GM19328 (cell line): Measurements from ENCODE around the gene FTCD.
"Not testable (repeated sequence)": the region's sequence is repeated elsewhere in the genome, so short reads cannot be mapped to it uniquely, and the experiment has no call there.

ENCODE experiments used
- ATAC-seq: cut with Tn5 transposase; IDR thresholded peaks from one replicate; pipeline ENCODE4 v1.9.1; 2021; ENCODE audit warnings: mild to moderate bottlenecking, moderate library complexity; ENCODE audit not compliant: unreplicated experiment

The FTCD gene

GRCh38 chr21:46154155-46154954, 1.0 kb downstream of the FTCD start:
- ATAC-seq: no peak

- no peak for ATAC-seq
Observed at GRCh38 chr21:46153247-46154154, 1.9 kb downstream of the FTCD start.

DNA sequence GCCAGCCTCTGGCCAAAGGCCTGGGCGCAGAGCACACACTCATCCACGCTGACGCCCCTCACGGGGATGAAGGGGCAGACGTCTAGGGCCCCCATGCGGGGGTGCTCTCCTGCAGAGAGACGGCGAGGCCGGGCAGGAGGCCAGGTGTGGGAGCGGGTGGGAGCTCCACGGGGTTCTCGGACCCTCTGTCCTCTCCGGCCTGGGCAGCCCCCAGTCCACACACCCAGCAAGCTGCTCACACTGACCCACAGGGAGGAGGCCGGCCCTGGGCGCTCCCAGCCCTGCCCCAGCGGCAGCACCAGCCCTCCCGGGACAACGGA, 2.5 kb downstream of the FTCD start:
- ATAC-seq: no peak

DNA sequence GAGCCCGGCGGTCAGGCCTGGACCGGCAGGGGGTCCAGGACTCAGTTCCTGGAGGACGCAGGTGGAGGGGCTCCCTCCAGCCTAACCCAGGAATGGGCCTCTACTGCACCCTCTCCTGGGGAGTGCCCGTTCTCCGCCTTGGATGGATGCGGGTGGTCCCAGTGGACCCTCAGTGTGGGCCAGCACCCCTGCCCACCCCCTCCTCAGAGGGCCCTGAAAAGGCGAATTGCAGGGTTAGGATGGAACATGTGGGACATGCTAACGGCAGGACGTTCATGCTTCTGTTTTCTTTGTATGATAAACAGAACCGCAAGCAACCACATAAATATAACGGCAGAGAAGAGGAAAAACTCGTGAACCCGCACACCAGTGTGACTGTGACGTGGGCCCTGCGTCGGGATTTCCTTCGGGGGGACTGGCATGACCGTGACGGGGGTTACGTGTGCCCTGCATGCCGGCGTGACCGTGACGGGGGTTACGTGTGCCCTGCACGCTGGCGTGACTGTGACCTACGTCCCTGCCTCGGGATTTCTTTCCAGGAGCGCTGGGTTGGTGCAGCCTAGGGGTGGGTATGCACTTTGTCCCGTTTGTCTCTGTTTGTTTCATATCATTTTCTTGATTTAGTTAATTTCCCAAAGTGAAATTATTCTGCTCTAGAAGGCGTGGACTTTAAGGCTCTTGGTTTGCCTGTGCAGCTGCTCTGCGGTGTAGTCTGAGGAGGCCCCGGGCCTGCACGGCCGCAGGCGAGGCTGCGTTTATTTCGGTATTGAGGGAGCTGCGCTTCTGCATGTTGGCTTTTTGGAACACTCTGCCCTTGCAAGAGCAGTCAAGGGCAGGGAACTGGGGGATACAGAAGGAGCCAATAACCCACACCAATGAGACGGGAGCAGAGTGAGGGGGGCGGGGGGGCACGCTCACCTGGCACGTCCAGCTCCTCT, 3.1 kb downstream of the FTCD start:
- no peak for ATAC-seq

DNA sequence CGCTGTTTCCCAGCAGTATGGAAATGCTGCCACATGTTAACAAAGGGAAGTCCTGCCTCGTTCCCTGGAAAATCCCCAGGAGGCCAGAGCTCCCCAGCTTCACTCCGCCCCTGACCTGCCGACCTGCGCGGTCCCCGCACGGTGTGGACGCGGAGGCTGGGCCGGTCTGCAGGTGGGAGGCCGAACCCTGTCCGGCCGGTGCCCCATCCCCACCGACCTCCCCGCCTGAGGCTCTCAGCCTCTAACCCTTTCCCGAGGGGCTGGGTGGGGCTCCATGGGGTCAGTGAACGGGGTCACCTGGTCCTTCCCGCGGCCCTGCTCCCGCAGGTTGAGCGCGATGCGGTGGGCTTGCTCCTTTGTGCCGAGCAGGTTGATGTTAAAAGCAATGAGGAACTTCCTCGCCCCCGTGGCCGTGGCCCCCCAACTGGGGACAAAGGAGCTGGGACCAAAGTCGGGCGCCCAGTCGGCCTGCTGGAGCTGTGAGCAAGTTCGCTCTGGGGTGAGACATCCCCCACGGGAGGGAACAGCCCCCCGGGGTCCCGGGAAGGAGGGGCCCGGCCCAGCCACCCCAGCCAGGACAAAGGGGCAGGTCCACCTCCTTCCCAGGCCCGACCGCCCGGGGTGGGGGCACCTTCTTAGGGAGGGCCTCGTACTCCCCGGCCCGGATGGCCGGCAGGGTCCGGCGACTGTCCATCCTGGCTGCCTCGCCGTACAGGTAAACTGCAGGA, 4.0 kb downstream of the FTCD start:
- no peak for ATAC-seq

GRCh38 chr21:46150491-46151121, 4.8 kb downstream of the FTCD start:
- ATAC-seq: no peak

GRCh38 chr21:46150073-46150472, 5.3 kb downstream of the FTCD start:
- no peak for ATAC-seq

DNA sequence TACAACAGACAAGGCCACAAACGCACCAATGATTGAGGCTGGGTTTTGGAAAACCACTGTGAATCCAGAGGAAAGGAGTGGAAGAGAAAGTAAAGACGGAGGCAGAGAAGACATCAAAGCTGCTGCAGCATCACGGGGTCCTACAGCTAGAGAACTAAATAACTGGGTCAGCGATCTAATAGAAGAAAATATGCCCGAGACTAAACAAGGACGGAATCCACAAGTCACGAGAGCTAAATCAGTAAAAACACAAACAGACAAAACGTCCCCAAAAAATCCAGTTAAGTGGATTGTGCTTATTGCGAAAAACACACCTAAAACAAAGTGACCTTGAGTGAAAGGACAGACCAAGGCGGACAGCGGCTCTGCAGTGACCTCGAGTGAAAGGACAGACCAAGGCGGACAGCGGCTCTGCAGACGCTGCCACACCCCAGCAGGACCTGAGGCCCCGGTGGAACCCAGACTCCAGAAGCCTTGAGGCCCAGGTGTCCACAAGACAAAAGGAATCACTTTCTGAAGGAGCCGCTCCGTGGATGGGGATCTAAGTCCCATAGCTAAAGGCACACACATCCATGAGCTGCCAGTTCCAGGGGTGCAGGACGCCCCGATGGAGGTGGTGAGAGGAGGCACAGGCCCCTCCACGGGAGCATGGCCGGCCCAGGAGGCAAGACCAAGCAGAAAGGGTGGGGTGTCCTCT, 6.0 kb downstream of the FTCD start:
- ATAC-seq: no peak

DNA sequence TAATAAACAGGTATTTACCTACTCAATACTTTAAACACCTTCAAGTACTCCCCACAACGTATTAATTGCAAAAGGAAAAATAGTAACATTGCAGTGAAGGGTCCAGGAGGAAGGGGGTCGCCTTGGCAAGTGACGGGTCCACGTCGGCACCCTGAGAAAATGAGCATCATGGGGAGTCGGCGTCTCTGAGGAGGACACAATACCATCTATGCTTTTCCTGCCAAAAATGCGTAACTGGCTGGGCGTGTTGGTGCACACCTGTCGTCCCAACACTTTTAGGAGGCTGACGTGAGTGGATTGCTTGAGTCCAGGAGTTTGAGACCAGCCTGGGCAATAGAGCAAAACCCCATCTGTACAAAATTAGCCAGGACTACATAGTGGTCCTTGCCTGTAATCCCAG, 7.3 kb downstream of the FTCD start:
- ATAC-seq: no peak

DNA sequence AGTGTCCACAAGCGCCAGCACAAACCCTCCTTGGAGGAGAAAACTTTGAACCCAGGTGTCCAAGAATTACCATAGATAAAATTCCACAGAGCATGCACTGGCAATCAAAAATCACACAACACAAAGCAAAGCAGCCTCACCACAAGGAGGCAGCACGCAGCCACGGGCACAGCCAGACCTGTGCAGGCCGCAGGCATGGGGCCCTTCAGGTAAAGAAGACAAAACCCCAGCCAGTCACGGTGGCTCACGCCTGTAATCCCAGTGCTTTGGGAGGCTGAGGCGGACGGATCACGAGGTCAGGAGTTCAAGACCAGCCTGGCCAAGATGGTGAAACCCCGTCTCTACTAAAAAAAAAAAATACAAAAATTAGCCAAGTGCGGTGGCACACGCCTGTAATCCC, 8.0 kb downstream of the FTCD start:
- not testable (repeated sequence) for ATAC-seq

GRCh38 chr21:46146856-46147255, 8.5 kb downstream of the FTCD start:
- ATAC-seq: no peak

- no peak for ATAC-seq
Observed at GRCh38 chr21:46145840-46146691, 9.3 kb downstream of the FTCD start.

GRCh38 chr21:46145159-46145839, 10.1 kb downstream of the FTCD start:
- no peak for ATAC-seq

DNA sequence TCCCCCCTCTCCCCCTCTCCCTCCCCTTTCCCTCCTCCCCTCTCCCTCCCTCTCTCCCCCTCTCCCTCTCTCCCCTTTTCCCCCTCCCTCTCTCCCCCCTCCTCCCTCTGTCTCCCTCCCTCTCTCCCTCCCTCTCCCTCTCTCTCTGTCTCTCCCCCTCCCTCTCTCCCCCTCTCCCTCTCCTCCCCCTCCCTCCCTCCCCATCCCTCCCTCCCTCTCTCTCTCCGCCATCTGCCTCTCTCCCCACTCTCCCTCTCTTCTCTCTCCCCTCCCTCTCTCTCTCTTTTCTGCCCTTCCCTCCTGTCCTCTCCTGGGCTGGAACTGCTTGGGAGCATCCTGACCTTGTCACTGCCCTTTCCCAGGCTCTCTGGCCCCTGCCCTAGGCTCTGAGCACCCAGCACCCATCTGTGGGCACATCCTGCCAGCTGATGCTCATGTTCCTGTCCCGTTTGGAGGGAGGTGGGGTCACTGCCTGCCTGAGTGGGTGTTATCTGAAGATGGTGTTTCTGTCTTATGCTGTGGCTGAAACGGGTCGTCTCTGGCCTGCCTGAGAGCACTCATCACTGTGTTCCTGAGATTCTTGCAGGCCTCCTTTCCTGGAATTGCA, 10.8 kb downstream of the FTCD start:
- ATAC-seq: no peak

GRCh38 chr21:46142582-46143473, 12.6 kb downstream of the FTCD start:
- ATAC-seq: no peak

DNA sequence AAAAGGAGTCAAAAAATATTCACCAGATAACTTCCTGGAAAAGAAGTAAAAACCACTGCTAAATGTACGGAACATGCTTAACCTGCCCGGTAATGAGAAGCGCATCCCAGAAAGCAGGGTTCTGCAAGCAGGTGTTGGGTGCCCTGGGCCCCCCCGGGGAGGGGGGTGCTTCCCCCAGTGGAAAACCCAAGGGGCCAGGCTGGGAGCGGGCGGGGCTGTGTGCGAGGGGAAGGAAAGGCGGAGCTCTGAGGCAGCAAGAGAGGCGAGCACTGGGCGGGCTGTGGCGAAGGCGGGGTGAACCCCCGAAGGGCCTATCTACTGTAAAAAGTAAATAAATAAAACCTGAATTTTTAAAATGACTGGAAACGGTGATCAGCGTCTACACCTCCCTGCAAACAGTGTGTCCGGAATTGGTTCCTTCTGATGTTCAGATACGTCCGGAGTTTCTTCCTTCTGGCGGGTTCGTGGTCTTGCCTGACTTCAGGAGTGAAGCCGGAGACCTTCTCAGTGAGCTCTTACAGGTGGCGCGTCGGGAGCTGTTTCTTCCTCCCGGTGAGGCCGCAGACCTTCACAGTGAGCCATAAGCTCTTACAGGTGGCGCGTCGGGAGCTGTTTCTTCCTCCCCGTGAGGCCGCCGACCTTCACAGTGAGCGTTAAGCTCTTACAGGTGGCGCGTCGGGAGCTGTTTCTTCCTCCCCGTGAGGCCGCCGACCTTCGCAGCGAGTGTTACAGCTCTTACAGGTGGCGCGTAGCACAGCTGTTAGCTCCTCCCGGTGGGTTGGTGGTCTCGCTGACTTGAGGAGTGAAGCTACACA, 13.4 kb downstream of the FTCD start:
- ATAC-seq: no peak
